Panc1 (cell line): Measurements from ENCODE around the gene ARID2. TPM values are rescaled to one million over a fixed set of nuclear protein-coding genes. Genes with fewer than 3 reads are reported as not detected.

ENCODE experiments used
- ATAC-seq: fragments of 200-7000 bp; cut with Tn5 transposase; 2 replicates; pipeline ENCODE4 v1.9.1; 2020; ENCODE audit warnings: mild to moderate bottlenecking, moderate library complexity
- BruUV-seq: library from RNA; stranded (reverse); fragments of 400-500 nt; replicated peaks from 2 replicates; lab custom pipeline; 2021; lab: Mats Ljungman, UMichigan
- CTCF ChIA-PET: fragments of 300-600 bp; sonication (Branson Sonifier 250); formaldehyde crosslinking; loops from one replicate; lab custom pipeline; 2022; ENCODE audit warnings: antibody characterized with exemption; lab: Charles Lee
- POLR2A ChIA-PET: fragments of 300-600 bp; sonication (Branson Sonifier 250); formaldehyde crosslinking; loops from one replicate; lab custom pipeline; 2022; ENCODE audit warnings: antibody characterized with exemption; lab: Charles Lee
- DNase-seq: peaks from one replicate; pipeline ENCODE4 v3.0.0-alpha.2; 2010; ENCODE audit warnings: low read depth, low spot score
- H3K27ac ChIP-seq: 2 replicates; pipeline ENCODE4 v1.5.1; 2011; ENCODE audit warnings: mild to moderate bottlenecking, low read length, inconsistent platforms
- H3K27me3 ChIP-seq: fragments of 200-500 bp; sonication (Bioruptor generic); 2 replicates; pipeline ENCODE4 v1.6.0; 2014; ENCODE audit warnings: low read length, inconsistent platforms; ENCODE audit not compliant: control insufficient read depth, insufficient read depth
- H3K36me3 ChIP-seq: fragments of 200-500 bp; sonication (Bioruptor generic); 2 replicates; pipeline ENCODE4 v1.5.1; 2014; ENCODE audit warnings: inconsistent platforms, mild to moderate bottlenecking, low read length, moderate library complexity; ENCODE audit not compliant: control insufficient read depth, insufficient read depth
- H3K4me1 ChIP-seq: 2 replicates; pipeline ENCODE4 v1.5.1; 2011; ENCODE audit warnings: inconsistent platforms, mild to moderate bottlenecking, low read length, moderate library complexity; ENCODE audit not compliant: control insufficient read depth, insufficient read depth
- H3K4me3 ChIP-seq, 2 experiments: 2 replicates each; pipeline ENCODE4 v1.5.1; 2011 to 2012; ENCODE audit warnings: low read depth in 2 of 2, low read length in 2 of 2, mild to moderate bottlenecking in 2 of 2, inconsistent platforms in 1 of 2, moderate library complexity in 1 of 2
- H3K9me3 ChIP-seq: fragments of 200-500 bp; sonication (Bioruptor generic); 2 replicates; pipeline ENCODE4 v1.5.1; 2014; ENCODE audit warnings: low read depth, mild to moderate bottlenecking, inconsistent platforms, low read length, moderate library complexity; ENCODE audit not compliant: control insufficient read depth, insufficient read depth
- POLR2AphosphoS5 ChIP-seq: IDR thresholded peaks from 2 replicates; pipeline ENCODE4 v1.6.1; 2012; ENCODE audit warnings: mild to moderate bottlenecking, low read depth, low read length, moderate library complexity
- SIN3A ChIP-seq: IDR thresholded peaks from 2 replicates; pipeline ENCODE4 v1.6.1; 2012; ENCODE audit warnings: low read depth, mild to moderate bottlenecking, low read length, moderate library complexity, borderline replicate concordance; ENCODE audit not compliant: insufficient read depth
- TCF7L2 ChIP-seq: IDR thresholded peaks from 2 replicates; pipeline ENCODE4 v1.6.1; 2011; ENCODE audit warnings: mild to moderate bottlenecking, low read depth, low read length, inconsistent platforms
- in situ Hi-C: cut with HindIII; loops from 2 replicates; pipeline ENCODE4 v1.10.0; 2016; ENCODE audit warnings: low sequenced_read_pairs, low pct_unique_long_range_greater_than_20kb
- intact Hi-C: fragments of 100-400 bp; cut with micrococcal nuclease; formaldehyde crosslinking; loops from one replicate; pipeline ENCODE4 v1.10.0; 2022; ENCODE audit not compliant: unreplicated experiment
- total RNA-seq: library from RNA; stranded (reverse); gene quantifications from one replicate; pipeline ENCODE4 v1.2.1, GENCODE V29; 2021; ENCODE audit not compliant: unreplicated experiment
- TF ChIP-seq, protein P1 (sequence below), 2 experiments: IDR thresholded peaks; 2 replicates each; pipeline ENCODE4 v1.6.1; 2011 to 2012; ENCODE audit warnings: low read depth in 2 of 2, control low read depth in 1 of 2, low read length in 1 of 2, mild to moderate bottlenecking in 1 of 2, moderate library complexity in 1 of 2; ENCODE audit not compliant: insufficient read depth in 1 of 2
- TF ChIP-seq, protein P2 (sequence below): fragments of 450-650 bp; IDR thresholded peaks from 2 replicates; pipeline ENCODE4 v1.5.1; 2017; ENCODE audit warnings: mild to moderate bottlenecking

Gene ARID2
- total RNA-seq, 1 experiment from 2014 or later: 39.5 TPM

DNA sequence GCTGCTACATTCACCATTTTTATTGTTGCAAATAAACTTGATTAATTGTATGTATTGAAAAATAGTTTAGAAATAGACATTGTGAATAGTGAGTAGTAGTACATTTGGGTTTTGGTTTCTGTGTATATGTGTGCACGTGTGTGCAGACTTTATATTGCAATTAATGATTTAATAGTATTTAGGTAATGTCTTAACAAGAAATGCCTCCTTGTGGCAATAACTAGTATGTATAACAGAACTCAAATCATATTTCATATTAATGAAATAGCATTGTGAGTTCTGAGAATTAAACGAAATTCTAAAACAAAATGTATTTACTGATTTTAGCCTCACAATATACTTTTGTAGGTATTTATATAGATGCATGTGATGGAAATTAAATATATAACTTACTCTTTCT lies 160.8 kb downstream of the ARID2 start:
- intact Hi-C loops: no loop called here
- TF ChIP-seq, protein P1, sequence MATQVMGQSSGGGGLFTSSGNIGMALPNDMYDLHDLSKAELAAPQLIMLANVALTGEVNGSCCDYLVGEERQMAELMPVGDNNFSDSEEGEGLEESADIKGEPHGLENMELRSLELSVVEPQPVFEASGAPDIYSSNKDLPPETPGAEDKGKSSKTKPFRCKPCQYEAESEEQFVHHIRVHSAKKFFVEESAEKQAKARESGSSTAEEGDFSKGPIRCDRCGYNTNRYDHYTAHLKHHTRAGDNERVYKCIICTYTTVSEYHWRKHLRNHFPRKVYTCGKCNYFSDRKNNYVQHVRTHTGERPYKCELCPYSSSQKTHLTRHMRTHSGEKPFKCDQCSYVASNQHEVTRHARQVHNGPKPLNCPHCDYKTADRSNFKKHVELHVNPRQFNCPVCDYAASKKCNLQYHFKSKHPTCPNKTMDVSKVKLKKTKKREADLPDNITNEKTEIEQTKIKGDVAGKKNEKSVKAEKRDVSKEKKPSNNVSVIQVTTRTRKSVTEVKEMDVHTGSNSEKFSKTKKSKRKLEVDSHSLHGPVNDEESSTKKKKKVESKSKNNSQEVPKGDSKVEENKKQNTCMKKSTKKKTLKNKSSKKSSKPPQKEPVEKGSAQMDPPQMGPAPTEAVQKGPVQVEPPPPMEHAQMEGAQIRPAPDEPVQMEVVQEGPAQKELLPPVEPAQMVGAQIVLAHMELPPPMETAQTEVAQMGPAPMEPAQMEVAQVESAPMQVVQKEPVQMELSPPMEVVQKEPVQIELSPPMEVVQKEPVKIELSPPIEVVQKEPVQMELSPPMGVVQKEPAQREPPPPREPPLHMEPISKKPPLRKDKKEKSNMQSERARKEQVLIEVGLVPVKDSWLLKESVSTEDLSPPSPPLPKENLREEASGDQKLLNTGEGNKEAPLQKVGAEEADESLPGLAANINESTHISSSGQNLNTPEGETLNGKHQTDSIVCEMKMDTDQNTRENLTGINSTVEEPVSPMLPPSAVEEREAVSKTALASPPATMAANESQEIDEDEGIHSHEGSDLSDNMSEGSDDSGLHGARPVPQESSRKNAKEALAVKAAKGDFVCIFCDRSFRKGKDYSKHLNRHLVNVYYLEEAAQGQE (IDR thresholded peaks at IDR 0.05; ENCODE audit: insufficient read depth in 1 of 2, low read depth in 2 of 2, low read length in 1 of 2): no peak
- TF ChIP-seq, protein P2, sequence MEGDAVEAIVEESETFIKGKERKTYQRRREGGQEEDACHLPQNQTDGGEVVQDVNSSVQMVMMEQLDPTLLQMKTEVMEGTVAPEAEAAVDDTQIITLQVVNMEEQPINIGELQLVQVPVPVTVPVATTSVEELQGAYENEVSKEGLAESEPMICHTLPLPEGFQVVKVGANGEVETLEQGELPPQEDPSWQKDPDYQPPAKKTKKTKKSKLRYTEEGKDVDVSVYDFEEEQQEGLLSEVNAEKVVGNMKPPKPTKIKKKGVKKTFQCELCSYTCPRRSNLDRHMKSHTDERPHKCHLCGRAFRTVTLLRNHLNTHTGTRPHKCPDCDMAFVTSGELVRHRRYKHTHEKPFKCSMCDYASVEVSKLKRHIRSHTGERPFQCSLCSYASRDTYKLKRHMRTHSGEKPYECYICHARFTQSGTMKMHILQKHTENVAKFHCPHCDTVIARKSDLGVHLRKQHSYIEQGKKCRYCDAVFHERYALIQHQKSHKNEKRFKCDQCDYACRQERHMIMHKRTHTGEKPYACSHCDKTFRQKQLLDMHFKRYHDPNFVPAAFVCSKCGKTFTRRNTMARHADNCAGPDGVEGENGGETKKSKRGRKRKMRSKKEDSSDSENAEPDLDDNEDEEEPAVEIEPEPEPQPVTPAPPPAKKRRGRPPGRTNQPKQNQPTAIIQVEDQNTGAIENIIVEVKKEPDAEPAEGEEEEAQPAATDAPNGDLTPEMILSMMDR: no peak
- TF ChIP-seq TCF7L2: no peak
- TF ChIP-seq POLR2AphosphoS5: no peak
- no peak for TF ChIP-seq SIN3A
- ATAC-seq: no peak

DNA sequence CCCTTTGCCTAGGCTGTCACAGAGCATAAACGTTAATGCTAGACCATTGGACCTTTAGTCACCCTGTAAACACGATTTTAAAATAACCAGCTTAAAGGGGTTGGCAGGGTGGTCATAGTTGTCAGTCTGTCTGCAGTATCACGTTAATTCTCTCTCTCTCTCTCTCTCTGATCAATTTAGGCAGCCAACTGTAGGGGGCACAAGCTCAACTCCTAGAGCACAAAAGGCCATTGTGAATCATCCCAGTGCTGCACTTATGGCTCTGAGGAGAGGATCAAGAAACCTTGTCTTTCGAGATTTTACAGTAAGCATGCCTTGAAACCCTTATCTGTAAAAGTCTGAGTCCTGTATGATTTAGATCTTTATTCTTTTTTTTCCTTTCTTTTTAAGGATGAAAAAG lies 163.7 kb downstream of the ARID2 start:
- POLR2A ChIA-PET: no interaction called here
- intact Hi-C loops: no loop called here
- no peak overlapping the region for H3K4me3 ChIP-seq
- H3K9me3 ChIP-seq: no peaks in the 10 kb centered on the region
- TF ChIP-seq SIN3A (no peak), POLR2AphosphoS5 (no peak), TCF7L2 (no peak)
- TF ChIP-seq, protein P2: no peak; the same call in 1 of the 2 replicates
- TF ChIP-seq, protein P1 (IDR thresholded peaks at IDR 0.05; ENCODE audit: insufficient read depth in 1 of 2, low read depth in 2 of 2, low read length in 1 of 2): no peak
- CTCF ChIA-PET: no interaction called here
- no TSS peak for BruUV-seq
- H3K4me1 ChIP-seq: no peaks in the 10 kb centered on the region
- H3K27me3 ChIP-seq: no peaks in the 10 kb centered on the region
- H3K36me3 ChIP-seq: peaks cover 43% of the 10 kb centered on the region
- in situ Hi-C loops: no loop called here
- ATAC-seq (no peak), DNase-seq (no peak)
- H3K27ac ChIP-seq: no peak overlapping the region

More for the DNA sequence above, 160.8 kb downstream of the ARID2 start:
- no TSS peak for BruUV-seq
- in situ Hi-C loops: no loop called here
- POLR2A ChIA-PET: no interaction called here
- CTCF ChIA-PET: no interaction called here
- Histone ChIP-seq H3K4me1 (no peaks in the 10 kb centered on the region), H3K36me3 (peaks cover 41% of the 10 kb centered on the region), H3K4me3 (no peak overlapping the region), H3K27ac (no peak overlapping the region), H3K9me3 (no peaks in the 10 kb centered on the region), H3K27me3 (no peaks in the 10 kb centered on the region)
- DNase-seq: no peak
